ENCODE measurements around the gene DNHD1.

DNHD1 gene

DNA sequence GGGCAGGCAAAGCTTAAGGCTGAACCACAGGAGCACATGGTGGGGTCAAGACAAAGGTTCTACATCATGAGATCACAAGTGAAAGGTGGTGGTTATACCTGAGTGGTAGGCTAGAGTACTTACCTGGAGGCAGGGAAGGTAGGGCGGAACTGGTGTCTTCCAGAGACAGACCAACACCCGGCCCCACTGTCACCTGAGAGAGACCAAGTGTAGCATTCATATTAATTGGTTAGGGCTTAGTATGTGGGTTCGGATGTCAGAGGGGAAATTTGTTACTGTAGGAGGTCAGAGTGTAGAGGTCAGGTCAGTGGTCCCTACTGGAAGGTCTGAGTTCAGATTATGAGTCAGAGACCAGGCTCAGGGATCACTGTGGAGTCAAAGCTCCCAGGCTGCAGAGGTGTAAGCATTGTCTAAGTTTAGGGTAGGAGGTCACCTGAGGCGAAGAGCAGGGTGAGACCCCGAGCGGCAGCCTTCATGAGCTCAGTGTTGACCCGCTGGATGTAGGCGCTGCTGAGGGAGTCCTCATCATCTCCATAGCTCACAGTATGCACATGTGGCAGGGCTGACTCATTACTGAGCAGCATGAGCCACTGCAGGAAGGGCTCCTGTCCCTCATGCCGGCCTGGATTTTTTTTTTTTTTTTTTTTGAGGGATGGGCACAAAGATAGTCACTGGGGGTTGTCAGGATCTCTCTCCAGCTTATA, 119.0 kb downstream of the DNHD1 start:
- DNase-seq: no peak

DNA sequence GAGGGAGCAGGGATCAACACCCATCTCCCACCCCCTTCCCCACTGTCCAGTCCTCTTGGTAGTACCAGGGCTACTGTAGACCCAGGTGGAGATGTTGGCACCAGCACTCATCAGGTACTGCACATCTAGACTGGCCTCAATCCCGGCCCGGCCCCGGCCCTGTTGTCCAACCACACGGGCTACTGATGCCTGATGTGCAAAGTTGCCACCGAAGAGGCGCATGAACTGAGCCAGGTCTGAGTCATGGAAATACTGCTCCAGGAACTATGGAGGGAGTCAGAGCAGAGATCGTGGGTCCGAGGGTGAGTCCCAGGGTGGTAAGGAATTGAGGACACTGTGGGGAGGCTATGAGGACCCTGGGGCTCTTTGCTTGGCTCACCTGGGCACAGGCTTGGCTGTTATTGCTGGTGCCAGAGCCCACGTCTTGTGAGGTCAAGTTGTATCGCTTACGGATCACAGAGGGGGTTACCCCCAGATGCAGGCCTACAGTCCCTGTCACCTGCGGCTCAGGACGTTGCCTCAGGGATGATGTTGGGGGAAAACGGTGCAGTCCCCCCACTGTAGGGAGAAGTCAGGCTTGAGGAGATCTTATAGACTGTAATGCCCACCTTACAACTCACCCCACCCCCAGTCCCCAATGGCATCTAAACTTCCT, 119.6 kb downstream of the DNHD1 start:
- no peak for DNase-seq

DNA sequence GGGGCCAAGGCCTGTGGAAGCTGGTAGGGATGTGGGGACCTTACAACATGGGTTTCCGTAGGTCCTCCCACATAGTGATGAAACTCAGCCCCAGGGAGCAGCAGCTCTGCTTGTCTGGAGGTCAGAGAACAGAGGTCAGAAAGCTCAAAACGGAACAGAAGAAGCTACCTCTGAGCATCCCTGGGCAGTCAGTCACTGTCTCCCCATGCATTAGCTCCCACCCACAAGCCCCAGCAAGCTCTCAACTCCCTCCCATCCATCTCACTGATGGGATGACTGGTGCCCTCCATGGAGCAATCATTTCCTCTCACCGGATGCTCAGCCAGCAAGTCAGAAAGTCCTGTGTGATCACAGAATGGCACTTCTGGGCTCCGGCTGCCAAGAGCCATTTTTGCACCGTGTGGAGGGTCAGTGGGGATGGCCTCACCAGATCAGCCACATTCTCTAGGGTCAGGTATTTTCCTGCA, 120.3 kb downstream of the DNHD1 start:
- DNase-seq: no peak

DNA sequence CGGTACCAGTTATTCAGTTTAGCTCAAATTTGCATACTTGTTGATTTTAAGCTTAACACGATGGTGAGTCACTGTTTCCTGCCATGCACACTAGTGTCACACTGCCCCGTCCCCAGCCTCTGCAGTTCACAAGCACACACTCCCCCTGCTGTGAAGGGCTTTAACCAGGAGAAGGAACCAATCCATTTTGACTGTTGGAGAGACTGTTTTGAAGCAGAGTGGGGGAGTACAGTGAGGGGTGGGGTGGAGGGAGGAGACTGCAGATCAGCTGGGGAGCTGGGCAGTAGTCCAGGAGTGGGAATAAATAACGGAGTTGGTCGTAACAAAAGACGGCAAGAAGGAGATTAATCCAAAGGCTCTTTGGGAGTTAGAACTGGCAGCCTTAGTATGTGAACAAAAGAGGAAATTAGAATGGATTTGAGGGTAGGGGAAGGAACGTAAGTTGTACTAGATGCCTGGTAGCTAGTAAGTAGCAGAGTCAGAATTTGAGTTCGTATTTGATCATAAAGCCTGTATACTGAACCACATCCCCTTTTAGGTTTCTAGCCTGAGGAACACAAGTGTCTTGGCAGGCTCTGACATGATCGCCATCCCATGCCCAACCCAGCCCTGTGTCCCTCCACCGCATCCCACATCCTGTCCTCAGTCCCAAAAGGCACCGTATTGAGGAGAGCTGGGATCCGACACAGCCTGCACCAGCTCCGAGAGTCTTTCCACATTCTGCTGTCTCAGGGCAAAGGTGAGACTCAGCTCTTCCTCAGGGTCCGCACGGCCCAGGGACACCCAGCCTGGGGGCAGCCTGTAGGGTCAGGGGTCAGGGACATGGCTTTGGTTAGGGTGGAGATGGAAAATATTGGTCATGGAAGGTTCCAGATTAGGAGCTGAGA, 121.3 kb downstream of the DNHD1 start:
- DNase-seq: no peak

DNA sequence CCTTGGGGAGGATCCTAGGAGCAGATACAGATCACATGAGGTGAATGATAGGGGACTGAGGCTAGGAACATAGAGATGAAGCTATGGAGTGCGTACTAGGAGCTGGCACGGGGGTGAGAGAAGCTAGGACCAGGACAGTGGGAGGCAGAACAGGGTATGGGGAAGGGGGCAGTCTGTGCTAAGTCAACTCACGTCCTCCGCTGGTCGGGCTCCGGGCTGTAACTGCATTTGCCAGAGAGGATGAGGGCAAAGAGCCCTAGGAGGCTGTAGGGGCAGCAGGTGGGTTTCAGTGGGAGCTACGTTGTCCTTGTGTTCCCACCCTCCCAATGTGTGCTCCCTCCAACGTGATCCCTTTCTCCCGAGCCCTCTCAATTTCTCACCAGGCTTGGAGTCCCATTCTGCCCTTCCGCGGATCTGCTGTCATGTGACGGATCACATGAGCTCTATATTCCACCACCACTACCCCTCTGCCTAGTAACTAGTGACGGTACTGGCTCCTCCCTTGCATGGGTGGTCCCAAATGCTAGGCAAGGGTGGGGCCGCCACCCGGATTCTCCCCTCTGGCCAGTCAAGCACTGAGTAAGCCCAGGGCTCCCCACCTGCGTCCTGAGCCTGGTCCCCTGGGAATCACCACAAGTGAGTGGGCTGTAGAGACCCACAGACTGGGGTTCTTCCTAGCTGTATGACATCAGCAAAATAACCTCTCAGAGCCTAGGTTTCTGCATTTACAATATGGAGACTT, 122.1 kb downstream of the DNHD1 start, which contains the start of gene TPP1:
Gene TPP1, minus strand, starts transcription at position 419 of the 742 bp plus-strand sequence. Its CDS starts 22 bp downstream, at position 397.
- DNase-seq: peak; percentile 85

DNA sequence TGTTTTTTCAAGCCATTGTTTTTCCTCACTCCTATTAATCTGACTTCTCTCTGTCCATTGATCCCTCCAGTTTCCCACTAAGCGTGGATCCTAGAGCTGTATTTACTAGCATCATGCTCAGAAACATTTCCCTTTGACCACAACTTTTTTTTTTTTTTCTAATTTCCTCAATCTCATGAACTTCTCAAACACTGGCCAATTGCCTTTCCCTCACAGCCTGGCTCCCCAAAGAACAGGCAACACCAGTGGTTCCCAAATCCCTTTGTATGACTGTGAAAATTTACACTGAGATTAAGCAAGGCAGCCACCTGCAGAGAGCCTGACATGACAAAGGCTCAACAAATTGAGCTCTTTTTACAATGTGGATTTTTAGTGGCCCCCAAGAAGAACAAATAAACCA, 123.6 kb downstream of the DNHD1 start:
- DNase-seq: no peak

Measured in NCI-H1105 (cell line).